HepG2 (cell line): ENCODE results near the gene KIAA1958. TPM values are rescaled to one million over a fixed set of nuclear protein-coding genes. Genes with fewer than 3 reads are reported as not detected.

ENCODE experiments used
- ATAC-seq: fragments of 200-7000 bp; cut with Tn5 transposase; 3 replicates; pipeline ENCODE4 v1.9.1; 2020; ENCODE audit warnings: mild to moderate bottlenecking, moderate library complexity
- BruUV-seq: library from RNA; stranded (reverse); fragments of 400-500 nt; replicated peaks from 2 replicates; lab custom pipeline; 2021; lab: Mats Ljungman, UMichigan
- CTCF ChIA-PET: fragments of 300-600 bp; formaldehyde crosslinking; extraction: SDS; loops from one replicate; lab custom pipeline; 2021; ENCODE audit warnings: low total read pairs, inconsistent platforms, low intra/inter-chr PET ratio; lab: Yijun Ruan, JAX
- POLR2A ChIA-PET: fragments of 350-600 bp; sonication (Branson Sonifier 250); formaldehyde crosslinking; loops from one replicate; lab custom pipeline; 2020; ENCODE audit warnings: antibody characterized with exemption, inconsistent platforms; lab: Yijun Ruan, JAX
- DNase-seq: peaks from one replicate; pipeline ENCODE4 v3.0.0-alpha.2; 2015; ENCODE audit warnings: low spot score
- FAIRE-seq: peaks from 3 replicates; lab custom pipeline; 2011; peaks lifted over from hg19 to GRCh38; lab: Jason Lieb, UNC
- H2AFZ ChIP-seq: one replicate; pipeline ENCODE4 v1.6.1; 2011; ENCODE audit warnings: low read length, inconsistent platforms
- H3K27ac ChIP-seq: fragments of 300-600 bp; 3 replicates; pipeline ENCODE4 v1.8.0; 2011; ENCODE audit warnings: mixed run types, mild to moderate bottlenecking, mixed read lengths, low read length, inconsistent platforms; ENCODE audit not compliant: insufficient read depth; ENCODE audit errors: extremely low read length
- H3K27me3 ChIP-seq, 2 experiments: fragments of 200-600 bp in 1 of 2; 2 replicates in 1 of 2; 3 replicates in 1 of 2; pipeline versions ENCODE4 v1.6.0 to v1.8.0; 2011; ENCODE audit warnings: low read length in 2 of 2, mild to moderate bottlenecking in 2 of 2, moderate library complexity in 2 of 2, inconsistent platforms in 1 of 2; ENCODE audit not compliant: insufficient read depth in 2 of 2, control insufficient read depth in 1 of 2
- H3K36me3 ChIP-seq, 2 experiments: fragments of 200-600 bp in 1 of 2; replicated peaks in 1 of 2; 2 replicates in 1 of 2; 3 replicates in 1 of 2; pipeline versions ENCODE4 v1.5.1 to v1.8.0; 2011; ENCODE audit warnings: low read length in 2 of 2, inconsistent platforms in 1 of 2; ENCODE audit not compliant: insufficient read depth in 2 of 2, control insufficient read depth in 1 of 2
- H3K4me1 ChIP-seq: 2 replicates; pipeline ENCODE4 v1.5.1; 2012; ENCODE audit warnings: low read length, inconsistent platforms; ENCODE audit not compliant: insufficient read depth
- H3K4me2 ChIP-seq: 2 replicates; pipeline ENCODE4 v1.6.0; 2011; ENCODE audit warnings: low read depth, low read length, inconsistent platforms
- H3K4me3 ChIP-seq, 3 experiments: fragments of 200-600 bp in 1 of 3; sonication (generic), shearing (Covaris generic) in 1 of 3; replicated peaks in 1 of 3; 2 replicates each; pipeline ENCODE4 v1.5.1; 2011 to 2016; ENCODE audit warnings: low read length in 3 of 3, inconsistent platforms in 2 of 3, low read depth in 2 of 3, mild to moderate bottlenecking in 2 of 3, control low read depth in 1 of 3, mixed read lengths in 1 of 3; ENCODE audit not compliant: insufficient read depth in 1 of 3
- H3K79me2 ChIP-seq: one replicate; pipeline ENCODE4 v1.6.1; 2011; ENCODE audit warnings: low read length, inconsistent platforms; ENCODE audit not compliant: insufficient read depth
- H3K9ac ChIP-seq: 2 replicates; pipeline ENCODE4 v1.6.0; 2011; ENCODE audit warnings: mild to moderate bottlenecking, low read depth, low read length, inconsistent platforms; ENCODE audit not compliant: insufficient read depth
- H3K9me3 ChIP-seq: 2 replicates; pipeline ENCODE4 v1.5.1; 2012; ENCODE audit warnings: mild to moderate bottlenecking, low read length
- H4K20me1 ChIP-seq: 2 replicates; pipeline ENCODE4 v1.6.0; 2011; ENCODE audit warnings: inconsistent platforms, mild to moderate bottlenecking, low read length, moderate library complexity; ENCODE audit not compliant: insufficient read depth
- ARID2 ChIP-seq: sonication (generic); formaldehyde crosslinking; IDR thresholded peaks from 2 replicates; pipeline ENCODE4 v1.8.1; 2022; ENCODE audit warnings: mild to moderate bottlenecking, missing genetic modification reagents, borderline replicate concordance
- GPN1 ChIP-seq: sonication (generic); formaldehyde crosslinking; IDR thresholded peaks from 2 replicates; pipeline ENCODE4 v1.5.1; 2020; ENCODE audit warnings: missing genetic modification reagents, borderline replicate concordance
- GTF2F1 ChIP-seq: fragments of 150-350 bp; IDR thresholded peaks from 2 replicates; pipeline ENCODE4 v1.6.1; 2014; ENCODE audit warnings: low read length
- KDM2A ChIP-seq: sonication (generic); formaldehyde crosslinking; IDR thresholded peaks from 2 replicates; pipeline ENCODE4 v1.4.0; 2020; ENCODE audit warnings: low read depth, missing genetic modification reagents, borderline replicate concordance
- RAD51 ChIP-seq: fragments of 450-650 bp; IDR thresholded peaks from 2 replicates; pipeline ENCODE4 v1.6.1; 2016; ENCODE audit warnings: borderline replicate concordance
- YY1 ChIP-seq: IDR thresholded peaks from 2 replicates; pipeline ENCODE4 v1.6.1; 2011; ENCODE audit warnings: low read length, low read depth, moderate library complexity, mild to moderate bottlenecking; ENCODE audit not compliant: insufficient read depth, insufficient replicate concordance
- ZBTB1 ChIP-seq: sonication (generic); formaldehyde crosslinking; IDR thresholded peaks from 2 replicates; pipeline ENCODE4 v1.4.0; 2020; ENCODE audit warnings: missing genetic modification reagents, borderline replicate concordance
- ZKSCAN5 ChIP-seq: sonication (generic); formaldehyde crosslinking; IDR thresholded peaks from 2 replicates; pipeline ENCODE4 v1.5.1; 2020; ENCODE audit warnings: mild to moderate bottlenecking, missing genetic modification reagents
- ZNF530 ChIP-seq: sonication (generic); formaldehyde crosslinking; IDR thresholded peaks from 2 replicates; pipeline ENCODE4 v1.5.0; 2020; ENCODE audit warnings: low read depth, mild to moderate bottlenecking, missing genetic modification reagents
- ZNF605 ChIP-seq: sonication (generic); formaldehyde crosslinking; IDR thresholded peaks from 2 replicates; pipeline ENCODE4 v1.8.0; 2022; ENCODE audit warnings: mild to moderate bottlenecking, missing genetic modification reagents
- WGBS: methylation state at CpG from one replicate; pipeline ENCODE4 v1.1.6; 2017; ENCODE audit warnings: low lambda C conversion rate; 5-methylcytosine and 5-hydroxymethylcytosine counted together
- in situ Hi-C: cut with HindIII; loops from 2 replicates; pipeline ENCODE4 v1.10.0; 2017; ENCODE audit warnings: low pct_unique_long_range_greater_than_20kb; ENCODE audit not compliant: extremely low pct_ligation_motif_present
- intact Hi-C: fragments of 100-400 bp; cut with micrococcal nuclease; formaldehyde crosslinking; loops from one replicate; pipeline ENCODE4 v1.10.0; 2022; ENCODE audit not compliant: unreplicated experiment
- polyA plus RNA-seq, 8 experiments: library from polyadenylated mRNA; depleted of rRNA in 3 of 8; stranded (reverse) in 7 of 8; unstranded in 1 of 8; fragments of >200 nt; fragmentation: Illumina TruSeq in 4 of 8; extraction: Trizol in 4 of 8; gene quantifications; 2 replicates each; pipeline versions ENCODE4 v1.2.1 to v1.2.3, GENCODE V29; 2011 to 2016; ENCODE audit warnings: low read depth in 4 of 8, missing spikeins in 1 of 8, mixed read lengths in 1 of 8; ENCODE audit not compliant: insufficient read depth in 1 of 8
- total RNA-seq, 5 experiments: library from RNA; depleted of rRNA; stranded (reverse); fragments of >200 nt; fragmentation: Illumina TruSeq; extraction: Trizol; gene quantifications; 2 replicates each; pipeline ENCODE4 v1.2.3, GENCODE V29; 2016; ENCODE audit warnings: low read depth in 1 of 5
- TF ChIP-seq, protein P1 (sequence below): sonication (generic); formaldehyde crosslinking; IDR thresholded peaks from 2 replicates; pipeline ENCODE4 v1.8.0; 2022; ENCODE audit warnings: missing genetic modification reagents, mild to moderate bottlenecking, inconsistent platforms, borderline replicate concordance

KIAA1958 gene
- total and polyA plus RNA-seq, 2 of the 13 experiments (the other 11 are each of a cell fraction or from before 2014, with no cell fraction given): 8.5 to 10.3 TPM

DNA sequence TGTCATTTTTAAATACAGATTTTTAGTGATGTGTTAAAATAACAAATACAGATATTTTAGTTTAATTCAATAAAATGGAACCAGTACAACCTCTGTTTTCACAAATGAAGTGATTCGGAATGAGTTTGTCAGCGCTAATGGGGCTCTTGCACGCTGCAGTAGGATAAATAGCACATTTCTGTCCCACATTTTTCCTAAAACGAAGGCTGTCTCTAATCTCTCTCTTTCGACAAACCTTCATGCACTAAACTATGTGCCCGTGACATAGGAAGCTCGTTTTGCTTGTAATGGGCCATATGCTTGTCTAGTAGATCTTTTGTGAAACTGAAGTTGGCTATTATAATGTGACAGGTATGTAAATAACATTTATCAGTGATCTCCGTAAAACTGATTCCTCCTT is 130.7 kb downstream of the KIAA1958 start:
- ChIA-PET CTCF (no interaction called here), POLR2A (no interaction called here)
- H2AFZ ChIP-seq: no peak overlapping the region
- in situ Hi-C loops (no loop called here), intact Hi-C loops (no loop called here)
- ATAC-seq (no peak), DNase-seq (no peak), FAIRE-seq (no peak)
- H3K4me2 ChIP-seq: no peak overlapping the region
- H4K20me1 ChIP-seq: no peaks in the 10 kb centered on the region
- no peak overlapping the region for H3K27ac ChIP-seq
- H3K79me2 ChIP-seq: no peaks in the 10 kb centered on the region
- no peaks in the 10 kb centered on the region for H3K27me3 ChIP-seq
- BruUV-seq: no TSS peak
- no peaks in the 10 kb centered on the region for H3K9me3 ChIP-seq
- no peak overlapping the region for H3K4me3 ChIP-seq
- 98% methylated on average over 8 of the region's 8 CpGs for WGBS
- H3K9ac ChIP-seq: no peak overlapping the region
- H3K4me1 ChIP-seq: peaks cover 14% of the 10 kb centered on the region
- H3K36me3 ChIP-seq: peaks cover 7 to 22% of the 10 kb centered on the region in 2 experiments
- no peak for TF ChIP-seq GPN1 (CRISPR knock-in tag)
- TF ChIP-seq GTF2F1: no peak
- TF ChIP-seq ZKSCAN5 (CRISPR knock-in tag): no peak
- no peak for TF ChIP-seq ARID2 (CRISPR knock-in tag)
- no peak for TF ChIP-seq ZNF605
- TF ChIP-seq ZBTB1 (CRISPR knock-in tag): no peak
- no peak for TF ChIP-seq KDM2A (CRISPR knock-in tag)
- TF ChIP-seq, protein P1, sequence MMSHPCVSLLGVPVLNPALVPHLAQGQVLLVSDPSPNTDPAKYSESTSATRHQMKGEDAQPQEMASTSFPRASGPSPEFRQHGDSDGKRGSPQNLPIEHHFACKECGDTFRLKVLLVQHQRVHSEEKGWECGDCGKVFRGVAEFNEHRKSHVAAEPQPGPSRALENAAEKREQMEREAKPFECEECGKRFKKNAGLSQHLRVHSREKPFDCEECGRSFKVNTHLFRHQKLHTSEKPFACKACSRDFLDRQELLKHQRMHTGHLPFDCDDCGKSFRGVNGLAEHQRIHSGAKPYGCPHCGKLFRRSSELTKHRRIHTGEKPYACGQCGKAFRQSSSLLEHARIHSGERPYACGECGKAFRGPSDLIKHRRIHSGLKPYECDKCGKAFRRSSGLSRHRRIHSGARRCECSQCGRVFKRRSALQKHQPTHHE (CRISPR knock-in tag): no peak
- TF ChIP-seq RAD51: no peak
- no peak for TF ChIP-seq YY1
- no peak for TF ChIP-seq ZNF530 (CRISPR knock-in tag)
